NOMO-1 treated with DMSO at 0.1 percent for 48 hours (cell line): Measurements from ENCODE around the gene RASAL2.
"Not testable (repeated sequence)": the region's sequence is repeated elsewhere in the genome, so short reads cannot be mapped to it uniquely, and the experiment has no call there.

ENCODE experiments used
- DNase-seq: peaks from one replicate; lab custom pipeline; 2025; ENCODE audit not compliant: unreplicated experiment; lab: John Stamatoyannopoulos, UW

RASAL2 gene

GRCh38 chr1:178151831-178152230 is 57.9 kb downstream of the RASAL2 start:
- DNase-seq, result no peak

GRCh38 chr1:178155481-178156255 is 61.8 kb downstream of the RASAL2 start:
- DNase-seq, result no peak

GRCh38 chr1:178160736-178161475 is 67.0 kb downstream of the RASAL2 start:
- no peak for DNase-seq

- no peak for DNase-seq
These were observed 67.6 kb downstream of the RASAL2 start for GRCh38 chr1:178161516-178161915.

GRCh38 chr1:178165196-178165595 is 71.3 kb downstream of the RASAL2 start:
- no peak for DNase-seq

- DNase-seq, result no peak
These were observed 72.6 kb downstream of the RASAL2 start for GRCh38 chr1:178166429-178167024.

GRCh38 chr1:178168536-178168935 is 74.6 kb downstream of the RASAL2 start:
- DNase-seq, result no peak

GRCh38 chr1:178169649-178170048 is 75.7 kb downstream of the RASAL2 start:
- no peak for DNase-seq

GRCh38 chr1:178172939-178173338 is 79.0 kb downstream of the RASAL2 start:
- no peak for DNase-seq

- DNase-seq, result no peak
These were observed 80.6 kb downstream of the RASAL2 start for GRCh38 chr1:178174539-178174938.

GRCh38 chr1:178180405-178180804 is 86.5 kb downstream of the RASAL2 start:
- DNase-seq, result no peak

GRCh38 chr1:178183796-178184195 is 89.9 kb downstream of the RASAL2 start:
- DNase-seq, result no peak

GRCh38 chr1:178188306-178188705 is 94.4 kb downstream of the RASAL2 start:
- no peak for DNase-seq

GRCh38 chr1:178189814-178190213 is 95.9 kb downstream of the RASAL2 start:
- DNase-seq, result peak; percentile 38

GRCh38 chr1:178190881-178191280 is 97.0 kb downstream of the RASAL2 start:
- DNase-seq, result no peak

GRCh38 chr1:178192686-178193085 is 98.8 kb downstream of the RASAL2 start:
- DNase-seq, result peak; percentile 97

GRCh38 chr1:178196631-178197030 is 102.7 kb downstream of the RASAL2 start:
- no peak for DNase-seq

- DNase-seq, result not testable (repeated sequence)
These were observed 108.2 kb downstream of the RASAL2 start for GRCh38 chr1:178202095-178202494.

GRCh38 chr1:178202546-178202945 is 108.6 kb downstream of the RASAL2 start:
- not testable (repeated sequence) for DNase-seq

- not testable (repeated sequence) for DNase-seq
These were observed 114.5 kb downstream of the RASAL2 start for GRCh38 chr1:178208269-178208856.

GRCh38 chr1:178209935-178210334 is 116.0 kb downstream of the RASAL2 start:
- DNase-seq, result no peak

- no peak for DNase-seq
These were observed 124.6 kb downstream of the RASAL2 start for GRCh38 chr1:178218550-178218949.
